Measurements from ENCODE around the gene TCF7L2.

Gene TCF7L2

DNA sequence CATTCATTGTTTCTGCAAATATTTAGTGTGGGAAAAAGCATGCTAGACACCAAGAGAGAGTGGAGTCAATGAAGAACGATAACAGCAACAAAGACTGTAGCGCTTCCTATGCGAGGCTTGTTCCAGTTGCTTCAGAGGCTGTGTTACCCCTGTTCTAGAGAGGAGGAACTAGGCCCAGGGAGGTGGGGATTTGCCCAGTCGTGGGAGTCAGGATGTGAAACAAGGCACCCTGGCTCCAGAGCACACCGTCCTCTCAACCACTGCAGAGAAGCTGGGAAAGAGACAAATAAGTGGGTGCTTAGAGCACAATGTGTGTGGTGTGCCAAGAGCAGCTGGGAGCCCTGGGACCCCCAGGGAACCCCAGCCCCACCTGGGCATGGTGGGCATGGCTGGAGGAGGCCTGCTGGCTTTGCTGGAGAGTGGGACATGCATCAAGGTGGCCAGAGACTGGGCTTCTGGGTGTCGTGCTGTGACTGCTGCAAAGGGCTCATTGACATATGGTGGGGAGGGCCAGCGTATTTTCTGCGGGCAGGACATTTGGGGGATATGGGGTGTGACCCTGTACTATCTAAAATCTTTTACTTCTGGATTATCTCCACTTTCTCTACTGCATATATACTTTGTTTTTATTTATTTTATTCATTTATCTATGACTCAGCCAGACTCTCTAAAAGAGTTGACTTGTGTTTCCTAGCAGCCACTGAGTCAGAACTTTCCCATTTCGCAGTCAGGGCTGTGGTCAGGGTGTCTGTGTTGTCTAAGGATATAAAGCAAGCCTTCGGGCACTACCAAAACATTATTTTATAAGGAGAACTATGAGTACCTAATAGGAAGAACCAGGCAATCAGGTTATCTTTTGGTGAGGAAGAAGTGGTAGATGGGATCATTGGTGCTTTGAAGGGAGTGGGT lies 95.4 kb downstream of the TCF7L2 start:
- no peak for DNase-seq (ENCODE audit: low read depth in 3 of 3)

DNA sequence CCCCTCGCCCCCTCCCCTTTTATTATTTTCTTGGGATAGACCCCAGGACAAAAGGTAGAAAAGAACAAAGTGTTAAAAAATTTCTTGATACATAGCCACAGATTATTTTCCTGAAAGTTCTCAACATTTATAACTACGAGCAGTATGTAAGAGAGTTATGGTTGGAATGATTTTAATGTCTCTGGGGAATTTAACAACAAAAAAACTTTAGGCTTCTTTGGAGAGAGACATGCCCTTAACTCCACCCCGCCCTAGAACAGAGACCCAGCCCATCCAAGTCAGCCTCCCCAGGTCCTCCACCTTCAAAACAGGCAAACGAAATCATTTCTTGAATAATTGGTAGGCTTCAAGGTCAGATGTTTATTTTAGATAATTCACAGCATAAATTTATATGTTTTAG lies 97.1 kb downstream of the TCF7L2 start:
- DNase-seq (ENCODE audit: low read depth in 3 of 3): no peak

DNA sequence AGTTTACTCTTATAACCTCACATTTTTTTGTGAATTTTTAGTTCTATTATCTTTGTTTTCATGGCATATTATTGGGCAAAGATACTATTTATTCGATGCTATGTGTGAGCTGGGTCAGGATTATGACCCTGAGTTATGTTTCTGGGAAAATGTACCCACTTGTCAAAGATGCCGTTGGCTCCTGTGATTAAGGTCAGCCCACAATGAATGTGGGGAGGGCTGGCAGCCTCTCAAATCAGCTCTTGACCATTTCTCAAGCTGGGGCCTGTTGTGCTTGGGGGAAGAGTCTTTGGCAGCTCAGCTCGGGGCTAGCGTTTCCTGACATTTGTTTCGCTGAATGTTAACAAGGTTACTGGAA lies 97.5 kb downstream of the TCF7L2 start:
- no peak for DNase-seq (ENCODE audit: low read depth in 3 of 3)

DNA sequence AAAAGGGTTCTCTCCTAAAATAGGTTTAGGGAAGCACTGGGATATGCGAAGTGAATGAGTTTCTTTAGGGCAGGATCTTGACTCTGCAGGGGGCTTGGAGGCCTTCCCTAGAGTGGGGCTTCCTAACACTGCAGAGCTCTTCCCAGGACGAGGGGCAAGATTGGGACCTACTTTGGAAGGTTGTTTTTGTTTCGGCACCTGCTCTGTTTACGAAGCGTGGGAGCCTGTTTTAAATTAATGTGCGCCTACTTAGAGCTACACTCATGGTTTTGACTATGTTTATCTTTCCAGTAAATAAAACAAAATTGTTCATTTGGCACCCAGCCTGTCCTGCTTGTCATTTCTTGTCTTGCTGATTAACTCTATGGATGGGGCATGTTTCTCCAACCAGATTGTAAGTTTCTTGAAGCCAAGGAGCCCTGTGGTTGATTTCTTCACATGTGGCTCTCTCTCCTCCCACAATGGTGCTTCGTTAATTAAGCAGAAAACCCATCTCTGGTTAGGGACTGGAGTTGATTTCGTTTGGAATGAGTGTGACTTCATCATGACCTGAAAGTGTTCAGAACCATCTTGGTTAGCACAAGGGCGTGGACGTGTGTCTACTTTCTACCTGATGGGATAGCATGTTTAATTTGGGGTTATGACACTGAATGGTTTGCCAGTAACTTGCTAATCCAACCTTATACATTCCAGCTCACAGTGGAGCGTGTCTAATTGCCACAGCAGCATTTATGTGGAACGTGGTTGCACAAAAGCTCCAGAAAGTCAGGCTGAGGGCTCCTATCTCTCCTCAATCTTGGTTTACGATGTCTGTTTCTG lies 98.1 kb downstream of the TCF7L2 start:
- no peak for DNase-seq (ENCODE audit: low read depth in 3 of 3)

DNA sequence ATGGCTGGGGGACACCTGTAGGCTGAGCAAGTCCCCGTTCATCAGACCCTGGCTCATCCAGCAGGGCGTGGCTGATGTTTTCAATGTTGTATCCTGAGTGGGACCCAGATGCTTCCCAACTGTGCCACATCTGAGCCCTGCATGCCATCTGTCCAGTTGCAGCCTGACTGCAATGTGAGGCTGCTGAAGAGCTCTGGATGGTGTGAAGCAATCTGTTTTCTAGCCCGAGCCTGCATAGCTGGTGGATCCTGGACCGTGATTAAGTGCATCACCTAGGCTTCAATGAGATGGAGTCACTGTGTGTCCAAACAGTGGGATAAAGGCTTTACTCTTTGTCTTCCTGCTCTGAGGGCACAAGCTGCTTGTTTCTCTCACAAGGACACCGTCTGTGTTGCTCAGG lies 99.8 kb downstream of the TCF7L2 start:
- DNase-seq (ENCODE audit: low read depth in 3 of 3): no peak

DNA sequence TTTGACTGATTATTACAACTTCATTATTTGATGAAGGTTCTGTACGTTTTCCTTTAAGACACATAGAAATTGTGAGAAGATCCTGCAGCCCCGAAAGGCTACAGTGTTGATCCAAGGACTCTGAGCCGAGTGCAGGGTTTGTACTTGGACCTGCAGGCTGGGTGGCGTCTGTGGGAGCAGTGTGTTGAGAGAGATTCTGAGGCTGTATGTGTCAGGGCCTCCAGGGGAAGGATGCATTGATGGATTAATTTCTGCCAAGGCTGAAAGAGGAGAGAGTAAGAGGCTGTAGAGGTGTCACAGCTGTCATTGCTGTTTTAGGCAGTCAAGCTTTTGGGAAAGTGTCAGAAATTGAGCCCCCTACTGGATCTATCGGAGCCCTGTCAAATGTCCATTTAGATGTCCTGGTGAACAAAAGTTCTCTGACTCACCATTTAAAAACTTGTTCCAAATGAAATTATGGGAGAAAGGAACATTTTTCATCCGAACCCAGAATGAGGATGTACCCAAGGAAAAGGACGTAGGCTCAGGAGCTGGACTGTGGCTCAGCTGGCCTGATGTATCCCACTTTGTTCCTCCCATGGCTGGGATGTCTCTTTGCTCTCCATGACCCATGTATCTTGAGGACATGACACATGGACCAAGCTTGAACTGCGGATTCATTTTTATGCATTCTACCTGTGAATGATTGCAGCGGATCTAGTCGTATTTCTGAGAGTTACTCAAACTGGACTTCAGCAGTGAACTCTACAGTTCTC lies 102.2 kb downstream of the TCF7L2 start:
- no peak for DNase-seq (ENCODE audit: low read depth in 3 of 3)

DNA sequence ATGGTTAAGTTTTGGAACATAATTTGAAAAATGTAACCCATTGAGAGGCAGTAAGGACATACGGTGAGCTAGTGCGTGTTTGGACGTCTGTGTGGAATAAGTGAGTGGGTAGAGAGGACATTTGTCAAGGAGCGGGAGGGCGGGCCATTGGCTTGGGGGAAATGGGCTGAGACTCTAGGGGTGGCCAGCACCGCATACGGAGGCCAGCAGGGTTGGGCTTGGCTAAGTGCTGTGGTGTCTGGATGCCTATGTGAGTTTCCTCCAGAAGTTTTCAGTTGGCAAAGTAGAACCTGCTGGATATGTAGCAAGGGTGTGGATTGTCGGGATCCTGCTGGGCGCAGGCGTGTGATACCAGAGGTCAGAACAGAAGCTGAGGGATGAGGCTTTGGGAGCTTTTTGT lies 103.0 kb downstream of the TCF7L2 start:
- no peak for DNase-seq (ENCODE audit: low read depth in 3 of 3)

DNA sequence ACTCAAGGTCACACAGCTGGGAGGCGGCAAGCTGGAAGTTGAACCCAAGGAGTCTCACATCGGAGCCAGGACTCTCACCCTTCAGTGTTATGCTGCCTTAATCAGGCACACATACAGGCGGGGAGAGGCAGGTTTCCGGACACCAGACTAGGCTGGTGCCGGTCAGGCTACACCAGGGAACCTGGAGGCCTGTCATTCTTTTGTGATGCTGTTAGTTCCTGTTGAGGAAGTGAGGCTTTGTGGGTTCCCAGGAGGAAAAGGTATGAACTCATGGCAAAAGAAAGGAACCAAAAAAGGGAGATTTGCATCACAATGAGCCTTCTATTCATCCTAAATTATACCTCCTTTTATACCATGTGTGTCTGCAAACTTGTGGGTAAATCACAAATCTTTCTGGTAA lies 103.8 kb downstream of the TCF7L2 start:
- DNase-seq (ENCODE audit: low read depth in 3 of 3): no peak

DNA sequence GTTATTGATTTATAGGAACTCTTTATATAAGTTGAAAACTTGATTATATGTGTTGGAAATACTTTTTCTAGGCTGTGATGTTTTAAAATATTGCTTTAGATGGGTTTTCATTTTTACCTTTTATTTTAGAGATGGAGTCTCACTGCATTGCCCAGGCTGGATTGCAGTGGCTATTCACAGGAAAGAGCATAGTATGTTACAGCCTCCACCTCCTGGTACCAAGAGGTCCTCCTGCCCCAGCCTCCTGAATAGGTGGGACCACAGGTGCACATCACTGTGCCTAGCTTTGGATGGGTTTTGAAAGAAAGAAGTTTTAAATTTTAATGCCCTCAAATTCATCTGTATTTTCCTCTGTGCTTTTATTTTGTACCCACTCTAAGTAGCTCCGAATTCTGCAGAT lies 105.4 kb downstream of the TCF7L2 start:
- DNase-seq (ENCODE audit: low read depth in 3 of 3): no peak

DNA sequence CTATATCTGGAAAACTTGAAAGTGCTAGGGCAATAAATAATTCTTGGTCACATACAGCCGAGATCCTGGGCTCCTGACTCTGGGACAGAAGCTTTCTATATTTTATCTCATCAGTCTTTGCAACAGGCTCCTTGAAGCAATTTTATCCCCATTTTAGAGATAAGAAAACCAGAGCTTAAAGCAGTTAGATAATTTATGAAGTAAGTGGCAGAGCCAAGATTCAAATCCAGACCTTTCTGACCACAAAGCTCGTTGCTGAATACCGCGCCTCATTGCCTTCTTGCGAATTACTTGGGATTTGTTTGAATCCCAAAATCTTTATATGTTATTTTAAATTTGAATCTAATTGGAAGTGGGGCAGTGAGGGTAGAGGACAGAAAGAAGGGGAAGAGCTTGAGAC lies 106.0 kb downstream of the TCF7L2 start:
- DNase-seq (ENCODE audit: low read depth in 3 of 3): no peak

DNA sequence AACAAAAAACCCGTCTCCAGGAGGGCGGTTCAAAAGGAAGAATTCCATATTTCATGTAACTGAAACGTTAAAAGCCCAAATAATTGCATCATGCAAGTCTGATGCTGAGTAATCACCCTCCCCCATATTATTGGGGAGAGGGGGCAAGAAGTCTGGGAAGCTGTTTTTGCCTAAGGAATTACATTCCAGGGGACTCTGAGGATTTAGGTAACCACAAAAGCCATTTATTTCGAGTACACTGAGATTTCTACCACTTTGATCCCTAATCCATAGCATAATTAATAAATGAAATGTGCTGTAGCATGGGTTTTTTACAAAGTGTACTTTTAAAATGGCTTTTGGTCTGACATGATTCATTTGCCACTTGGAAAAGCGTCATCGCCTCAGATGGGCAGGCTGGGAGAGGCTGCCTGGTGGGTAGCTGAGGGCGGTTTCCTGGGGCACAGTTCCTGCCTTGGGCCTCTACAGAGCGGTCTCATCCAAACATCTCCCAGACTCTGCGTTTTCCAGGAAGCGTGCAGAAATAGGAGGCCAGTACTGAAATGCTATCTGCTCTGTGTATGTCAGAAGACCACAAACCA lies 106.5 kb downstream of the TCF7L2 start:
- no peak for DNase-seq (ENCODE audit: low read depth in 3 of 3)

DNA sequence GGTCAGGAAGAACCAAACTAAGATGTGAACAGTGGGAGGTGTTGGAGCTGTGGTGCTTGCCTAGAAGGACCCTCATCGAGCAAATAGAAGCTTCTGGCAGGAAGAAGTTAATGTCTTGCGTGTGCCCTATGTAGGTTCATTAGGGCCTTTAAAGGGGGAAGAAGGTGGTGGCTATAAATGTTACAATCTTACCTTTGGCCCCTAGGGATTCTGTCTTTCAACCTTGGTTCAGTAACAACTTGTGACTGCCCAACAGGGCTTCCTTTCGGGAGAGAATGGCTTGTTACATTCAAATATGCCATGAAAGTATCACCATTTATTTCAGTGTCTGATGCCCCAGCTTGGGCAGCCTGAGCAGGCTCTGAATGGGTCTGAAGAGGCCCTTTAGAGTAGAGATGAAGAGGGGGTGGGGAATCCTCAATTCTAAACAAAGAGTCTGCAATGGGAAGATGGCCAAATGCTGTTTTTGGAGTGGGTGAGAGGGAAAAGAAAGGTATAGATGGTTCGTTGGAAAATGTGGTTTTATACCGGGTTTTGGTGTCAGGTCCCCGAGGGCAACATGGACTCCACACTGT lies 108.0 kb downstream of the TCF7L2 start:
- no peak for DNase-seq (ENCODE audit: low read depth in 3 of 3)

DNA sequence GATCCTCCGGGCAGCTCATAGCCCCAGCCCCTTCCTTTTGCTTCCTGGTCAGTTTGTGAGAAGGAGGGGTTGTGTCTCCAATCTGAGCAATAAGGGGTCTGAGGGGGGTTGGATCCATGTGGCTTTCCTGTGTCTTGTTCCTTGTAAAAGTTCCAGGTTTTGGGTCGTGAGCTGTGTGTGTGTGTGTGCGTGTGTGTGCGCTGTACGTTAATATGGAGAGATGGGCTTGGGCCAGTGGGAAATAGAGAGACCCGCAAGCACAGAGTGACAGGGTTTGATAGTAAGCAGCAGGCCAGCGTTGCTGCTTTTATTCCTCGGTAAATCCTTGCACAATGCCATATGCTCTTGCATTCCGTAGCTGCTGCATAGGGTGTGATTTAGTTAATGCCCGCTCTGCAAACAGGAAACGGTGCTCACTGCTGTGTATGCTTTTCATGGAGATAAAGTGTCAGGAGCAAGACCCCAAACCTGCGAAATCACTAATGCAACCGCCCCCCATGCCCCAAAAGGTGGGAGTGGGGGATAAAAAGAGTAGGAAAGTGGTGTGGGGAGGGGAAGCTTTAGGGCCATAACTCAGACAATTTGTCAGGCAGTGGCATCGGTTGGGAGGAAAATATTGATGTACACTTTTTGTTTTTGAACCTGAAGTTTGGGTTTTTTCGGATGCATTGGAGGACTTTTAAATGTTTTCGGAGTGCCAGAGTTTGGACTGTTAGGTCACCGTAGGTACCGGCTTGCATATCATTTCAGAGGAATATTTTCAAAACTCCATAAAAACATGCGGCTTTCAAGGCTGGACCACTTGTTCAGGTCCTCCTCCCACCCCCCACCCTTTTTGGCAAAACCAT lies 108.7 kb downstream of the TCF7L2 start:
- no peak for DNase-seq (ENCODE audit: low read depth in 3 of 3)

DNA sequence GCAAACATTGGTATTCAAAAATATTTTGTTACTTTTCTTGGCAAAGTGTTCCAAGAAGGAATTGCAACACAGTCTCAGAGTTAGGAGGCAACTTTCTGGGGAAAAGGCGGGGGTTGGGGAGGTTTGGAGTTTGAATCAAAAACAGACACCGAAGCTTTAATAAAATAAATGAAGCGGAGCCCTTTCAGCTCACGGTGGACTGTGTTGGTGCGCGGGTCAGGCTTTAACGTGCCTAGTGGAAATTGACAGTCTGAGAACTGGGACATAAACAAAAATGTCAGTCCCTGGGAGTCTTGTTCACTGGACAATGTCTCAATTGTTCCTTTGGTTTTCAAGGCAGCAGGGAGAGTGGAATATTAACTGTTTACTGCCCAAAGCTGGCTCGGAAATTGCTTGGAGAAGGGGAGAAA lies 109.3 kb downstream of the TCF7L2 start:
- no peak for DNase-seq (ENCODE audit: low read depth in 3 of 3)

DNA sequence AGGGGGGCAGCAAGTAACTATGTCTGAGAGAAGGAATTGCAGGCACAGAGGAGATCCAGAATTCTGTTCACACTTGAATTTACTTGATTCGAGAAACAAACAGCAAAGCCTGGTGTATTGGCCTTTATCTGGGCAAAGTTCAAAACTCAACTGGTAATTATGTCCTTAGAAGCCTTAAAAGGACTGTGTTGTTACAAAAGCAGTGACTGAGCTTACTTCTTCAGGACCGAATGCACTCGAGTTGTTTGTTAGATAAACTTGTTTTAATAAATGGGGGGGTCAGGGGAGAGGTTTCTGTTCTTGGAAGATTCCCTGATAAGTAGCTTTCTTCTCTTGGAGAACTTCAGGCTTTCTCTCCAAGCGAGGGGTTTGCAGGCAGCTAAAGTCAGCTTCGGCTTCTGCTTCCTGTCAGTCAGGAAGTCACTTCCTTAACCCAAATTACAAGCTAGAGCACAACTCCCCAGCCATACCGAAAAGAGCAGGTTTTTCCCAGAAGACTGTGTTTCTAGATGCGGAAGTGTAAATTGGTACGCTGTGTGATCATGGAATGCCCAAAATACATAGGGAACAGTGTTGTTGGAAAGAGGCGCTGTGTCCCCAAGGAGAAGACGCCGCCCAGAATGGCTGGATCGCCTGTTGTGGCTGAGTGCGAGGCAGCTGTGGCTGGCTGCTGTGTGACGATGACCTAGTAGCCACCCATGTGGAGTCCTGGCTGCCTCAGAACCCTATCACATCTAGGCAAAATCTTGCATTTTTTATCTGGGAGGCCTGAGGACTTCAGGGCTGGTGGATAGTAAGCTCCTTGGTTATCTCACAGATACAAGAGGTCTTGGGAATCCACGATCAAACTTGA lies 110.4 kb downstream of the TCF7L2 start:
- DNase-seq (ENCODE audit: low read depth in 3 of 3): no peak

DNA sequence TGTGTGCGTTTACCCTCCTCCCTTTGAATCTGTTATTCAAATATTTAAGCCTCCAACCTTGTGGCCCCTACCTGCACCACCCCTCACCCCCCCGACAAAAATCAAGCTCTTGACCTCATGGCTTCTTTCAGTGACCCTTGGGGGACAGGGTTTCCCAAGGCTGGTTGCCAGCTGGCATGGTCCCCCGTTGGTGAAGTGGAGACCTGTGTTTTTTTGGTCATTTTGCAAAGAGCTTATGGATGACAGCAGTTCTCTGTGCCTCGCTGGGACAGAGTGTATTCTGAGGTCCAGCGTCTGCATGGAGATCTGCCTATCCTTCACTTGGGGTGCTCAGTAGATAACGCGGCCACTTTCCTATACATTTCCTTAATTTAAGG lies 111.0 kb downstream of the TCF7L2 start:
- no peak for DNase-seq (ENCODE audit: low read depth in 3 of 3)

DNA sequence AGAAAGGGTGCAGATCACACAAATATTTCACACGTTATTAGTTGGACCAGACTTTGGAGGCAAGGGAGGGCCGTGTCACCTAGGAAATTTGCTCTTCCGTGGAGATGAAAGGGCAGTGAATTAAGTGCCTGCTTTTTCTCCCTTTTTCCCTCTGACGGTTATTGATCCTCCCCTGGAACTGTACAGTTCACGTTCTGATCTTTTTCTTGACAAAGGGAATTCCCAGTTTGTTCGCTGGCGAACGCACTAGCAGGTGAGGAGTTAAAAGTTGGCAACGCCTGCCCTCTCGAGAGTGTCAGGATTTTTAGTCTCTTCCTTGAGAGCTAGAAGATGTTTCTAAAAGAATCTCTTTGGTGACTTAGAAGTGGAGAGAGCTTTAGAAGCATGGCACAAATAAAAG lies 111.5 kb downstream of the TCF7L2 start:
- DNase-seq (ENCODE audit: low read depth in 3 of 3): no peak

DNA sequence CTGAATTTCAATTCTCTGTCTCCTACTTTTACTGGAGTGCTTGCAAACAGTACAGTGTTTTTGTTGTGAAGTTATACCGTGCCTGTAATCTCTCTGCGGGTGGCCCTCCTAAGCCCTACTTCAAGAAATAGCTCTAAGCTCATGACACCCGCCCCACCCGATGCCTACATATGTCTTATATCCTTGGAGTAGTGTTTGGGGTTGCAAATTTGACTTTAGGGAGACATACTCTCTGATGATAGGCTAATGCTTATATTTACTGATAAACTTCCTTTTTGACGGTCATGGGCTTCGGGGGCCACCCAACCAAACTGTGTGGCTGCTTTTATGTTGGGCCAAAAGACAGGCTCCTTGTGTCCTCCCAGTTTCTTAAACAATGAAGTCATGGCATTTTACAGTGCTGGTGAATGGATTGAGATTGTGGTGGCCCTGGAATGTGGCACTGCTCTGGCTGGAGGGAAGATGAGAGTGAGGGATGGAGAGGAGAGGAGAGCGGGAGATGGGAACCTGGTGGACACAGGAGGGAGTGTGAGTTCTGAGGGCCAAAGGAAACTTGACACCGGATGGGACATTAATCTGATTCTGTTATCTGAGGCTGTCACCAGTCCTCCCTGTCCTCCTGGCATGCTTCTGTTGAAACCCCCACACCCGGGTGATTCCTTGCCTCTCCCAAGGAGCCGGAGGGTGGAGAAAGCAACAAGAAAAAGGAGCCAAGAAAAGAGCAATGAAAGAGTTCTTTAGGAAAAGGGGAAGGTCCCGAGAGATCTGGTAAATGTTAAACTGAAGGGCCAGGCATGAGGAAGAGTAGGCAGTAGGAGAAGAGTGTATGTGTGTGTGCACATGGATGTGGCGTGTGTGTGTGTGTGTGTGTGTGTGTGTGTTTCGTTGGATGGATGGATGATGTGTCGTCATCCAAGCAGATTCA lies 113.3 kb downstream of the TCF7L2 start:
- DNase-seq (ENCODE audit: low read depth in 3 of 3): no peak

DNA sequence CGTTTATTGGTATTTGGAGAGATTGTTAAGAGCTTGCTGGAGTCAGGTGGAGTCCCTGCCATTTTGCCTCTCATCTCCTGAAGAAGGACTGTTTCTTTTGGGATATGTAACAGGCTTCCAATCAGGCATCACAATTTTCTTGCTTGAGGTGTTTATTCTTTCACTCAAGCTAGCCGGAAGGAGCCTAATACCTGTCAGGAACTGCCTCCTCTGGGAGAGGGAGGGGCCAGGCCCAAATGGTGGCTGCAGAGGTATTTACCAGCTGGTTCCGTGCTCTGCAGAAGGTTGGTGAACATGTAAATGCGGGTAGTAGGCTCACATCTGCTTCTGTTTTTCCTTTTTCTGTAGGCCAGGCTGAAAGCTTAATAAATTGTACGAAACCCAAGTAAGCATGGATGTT lies 114.0 kb downstream of the TCF7L2 start:
- DNase-seq (ENCODE audit: low read depth in 3 of 3): no peak

Measured in stimulated activated CD4-positive, alpha-beta T cell treated with anti-CD3 and anti-CD28 coated beads, TNF-alpha, amount 100 ng/mL, for 48 hours (primary cell).